Lung (tissue), 12 donors: ENCODE data around the gene ORM2. TPM values are rescaled to one million over a fixed set of nuclear protein-coding genes. Genes with fewer than 3 reads are reported as not detected.

Source experiments
- ATAC-seq: fragments of 200-7000 bp; cut with Tn5 transposase; one replicate; pipeline ENCODE4 v1.9.1; 2020; ENCODE audit warnings: moderate number of reproducible peaks; ENCODE audit not compliant: insufficient read depth, low FRiP score
- DNase-seq, 3 donors: peaks; one replicate each; pipeline ENCODE4 v3.0.0-alpha.2; 2013 to 2017
- H3K27ac ChIP-seq, 2 donors: one replicate each; pipeline ENCODE4 v1.5.1; 2013; ENCODE audit warnings: mild to moderate bottlenecking in 2 of 2, moderate library complexity in 2 of 2, control low read depth in 1 of 2, inconsistent platforms in 1 of 2, low read depth in 1 of 2, low read length in 1 of 2
- H3K27me3 ChIP-seq, 3 donors: one replicate each; pipeline ENCODE4 v1.5.1; 2013; ENCODE audit warnings: low read length in 2 of 3; ENCODE audit not compliant: control insufficient read depth in 3 of 3, insufficient read depth in 3 of 3
- H3K36me3 ChIP-seq, 4 donors: one replicate each; pipeline ENCODE4 v1.5.1; 2013; ENCODE audit warnings: low read length in 4 of 4, mild to moderate bottlenecking in 1 of 4, moderate library complexity in 1 of 4; ENCODE audit not compliant: control insufficient read depth in 4 of 4, insufficient read depth in 4 of 4
- H3K4me1 ChIP-seq, 5 donors: one replicate each; pipeline ENCODE4 v1.5.1; 2013; ENCODE audit warnings: low read length in 5 of 5, mild to moderate bottlenecking in 2 of 5, moderate library complexity in 1 of 5; ENCODE audit not compliant: control insufficient read depth in 5 of 5, insufficient read depth in 5 of 5
- H3K4me3 ChIP-seq: one replicate; pipeline ENCODE4 v1.5.1; 2013; ENCODE audit warnings: mild to moderate bottlenecking, control low read depth, moderate library complexity
- H3K9ac ChIP-seq, 2 donors: one replicate each; pipeline ENCODE4 v1.5.1; 2013; ENCODE audit warnings: low read length in 2 of 2, control low read depth in 1 of 2; ENCODE audit not compliant: insufficient read depth in 1 of 2
- H3K9me3 ChIP-seq, 4 donors: one replicate each; pipeline ENCODE4 v1.5.1; 2013; ENCODE audit warnings: low read length in 3 of 4, mild to moderate bottlenecking in 1 of 4, moderate library complexity in 1 of 4; ENCODE audit not compliant: control insufficient read depth in 4 of 4, insufficient read depth in 3 of 4
- CTCF ChIP-seq: IDR thresholded peaks from 2 replicates; pipeline ENCODE4 v1.5.1; 2012; ENCODE audit warnings: mild to moderate bottlenecking; ENCODE audit errors: control extremely low read depth, extremely low read depth
- WGBS, 2 donors: extraction: QIAGEN DNeasy Blood & Tissue Kit; methylation state at CpG; one replicate each; pipeline ENCODE4 v1.1.7; 2013; 5-methylcytosine and 5-hydroxymethylcytosine counted together
- polyA plus RNA-seq, 2 donors: library from polyadenylated mRNA; stranded (reverse); fragments of 200-250 nt; gene quantifications; one replicate each; pipeline ENCODE4 v1.2.1, GENCODE V29; 2013
- total RNA-seq, 2 donors: library from RNA; depleted of rRNA in 1 of 2; stranded (reverse); fragments of >200 nt in 1 of 2; gene quantifications; one replicate each; pipeline ENCODE4 v1.2.1, GENCODE V29; 2014 to 2021
- donor health status: control.
- donor health status: control.
- donor health status: Bipolar disorder and iron deficiency.
- donor health status: healthy.
- donor health status: DM: yes; HTN: yes; CAD: no.

Gene ORM2
- total and polyA plus RNA-seq, 4 donors: 0.77 to 215 (median 47.6) TPM

DNA sequence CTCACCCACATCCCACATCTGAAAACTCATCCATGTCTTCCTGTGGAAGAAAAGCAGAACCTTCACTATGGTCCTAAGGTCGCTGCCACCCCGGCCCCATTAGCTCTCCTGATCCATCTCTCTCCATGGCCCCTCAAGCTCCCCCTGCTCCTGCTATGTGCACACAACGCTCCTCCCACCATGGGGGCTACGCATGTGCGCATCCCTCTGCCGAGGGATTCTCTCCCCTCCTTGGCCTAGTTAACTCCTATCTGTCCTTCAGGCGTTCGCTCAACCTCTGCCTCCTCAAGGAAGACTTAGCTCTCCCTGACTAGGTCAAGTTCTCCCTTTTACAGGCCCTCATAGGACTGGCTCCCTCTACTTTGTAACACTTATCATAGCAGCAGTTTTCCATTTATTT is 48.3 kb downstream of the ORM2 start:
- DNase-seq: no peak
- peaks cover 0 to 44% (median 35%) of the 10 kb centered on the region in 4 donors for H3K36me3 ChIP-seq
- no peak overlapping the region for H3K4me3 ChIP-seq
- H3K27ac ChIP-seq: no peak overlapping the region
- H3K4me1 ChIP-seq: peaks cover 0 to 4% (median 3%) of the 10 kb centered on the region in 5 donors
- no peaks in the 10 kb centered on the region for H3K27me3 ChIP-seq
- TF ChIP-seq CTCF: no peak
- no peak overlapping the region for H3K9ac ChIP-seq
- no peaks in the 10 kb centered on the region for H3K9me3 ChIP-seq
- ATAC-seq: no peak
- WGBS, 2 donors: 90 to 93% methylated on average over 8 of the region's 8 CpGs

DNA sequence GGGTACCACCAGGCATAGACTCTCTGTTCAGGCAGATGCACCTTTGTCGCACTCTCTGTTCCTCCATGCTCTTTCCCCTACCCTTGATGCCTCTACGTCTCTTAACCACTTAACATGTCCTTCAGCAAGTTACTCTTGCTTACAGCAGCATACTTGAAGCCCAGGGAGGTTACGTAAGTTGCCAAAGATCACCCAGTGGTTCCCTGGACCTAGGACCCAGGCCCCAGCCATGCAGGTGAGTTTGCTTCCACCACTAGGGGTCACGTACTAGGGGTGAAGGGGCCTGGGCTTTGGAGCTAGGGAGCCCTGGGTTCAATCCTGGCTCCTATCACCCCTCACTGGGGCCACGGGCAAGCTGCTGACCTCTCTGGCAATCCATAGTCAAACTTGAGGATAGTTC is 49.2 kb downstream of the ORM2 start:
- Histone ChIP-seq H3K36me3 (peaks cover 0 to 39% (median 31%) of the 10 kb centered on the region in 4 donors), H3K4me3 (no peak overlapping the region), H3K4me1 (peaks cover 4 to 12% (median 6%) of the 10 kb centered on the region in 5 donors), H3K9ac (no peak overlapping the region), H3K9me3 (no peaks in the 10 kb centered on the region), H3K27me3 (no peaks in the 10 kb centered on the region), H3K27ac (no peak overlapping the region)
- no peak for TF ChIP-seq CTCF
- no peak for ATAC-seq
- no peak for DNase-seq
- WGBS, 2 donors: 84 to 90% methylated on average over 5 of the region's 5 CpGs

Other genes starting within 250 kb of the ORM2 start
- 1 to 10 TPM; 4.7 to 4.8 TPM for gene KIF12, start 230.6 kb upstream of the ORM2 start, total RNA-seq
- gene KIF12, start 230.6 kb upstream of the ORM2 start, polyA plus RNA-seq: 1 to 10 TPM in 1 of 2 donors, under 1 TPM in 1; 0.47 to 6.7 TPM
- 10 to 100 TPM; 18.4 to 25.6 TPM for gene COL27A1, start 174.3 kb upstream of the ORM2 start, total RNA-seq
- 10 to 100 TPM; 10.9 to 16.3 TPM for gene COL27A1, start 174.3 kb upstream of the ORM2 start, polyA plus RNA-seq
- 10 to 100 TPM; 22.4 to 89.6 TPM for gene ORM1, start 6.8 kb upstream of the ORM2 start, total RNA-seq
- 1,000 to 10,000 TPM in 1 of 2 donors, 100 to 1,000 TPM in 1; 278 to 1,249 TPM for gene ORM1, start 6.8 kb upstream of the ORM2 start, polyA plus RNA-seq
- gene AKNA, start 58.1 kb downstream of the ORM2 start, total RNA-seq: 10 to 100 TPM; 47.4 to 79.5 TPM
- gene AKNA, start 58.1 kb downstream of the ORM2 start, polyA plus RNA-seq: 10 to 100 TPM; 29.5 to 49.7 TPM
- gene WHRN, start 175.6 kb downstream of the ORM2 start, total RNA-seq: 10 to 100 TPM in 1 of 2 donors, 1 to 10 TPM in 1; 6.6 to 11.7 TPM
- 1 to 10 TPM; 3.1 to 4.5 TPM for gene WHRN, start 175.6 kb downstream of the ORM2 start, polyA plus RNA-seq